Measurements from ENCODE around the gene GTPBP10. TPM values are rescaled to one million over a fixed set of nuclear protein-coding genes. Genes with fewer than 3 reads are reported as not detected.

The GTPBP10 gene
- total RNA-seq, 6 experiments from 2014 or later: 19.9 to 27.2 (median 23.3) TPM

DNA sequence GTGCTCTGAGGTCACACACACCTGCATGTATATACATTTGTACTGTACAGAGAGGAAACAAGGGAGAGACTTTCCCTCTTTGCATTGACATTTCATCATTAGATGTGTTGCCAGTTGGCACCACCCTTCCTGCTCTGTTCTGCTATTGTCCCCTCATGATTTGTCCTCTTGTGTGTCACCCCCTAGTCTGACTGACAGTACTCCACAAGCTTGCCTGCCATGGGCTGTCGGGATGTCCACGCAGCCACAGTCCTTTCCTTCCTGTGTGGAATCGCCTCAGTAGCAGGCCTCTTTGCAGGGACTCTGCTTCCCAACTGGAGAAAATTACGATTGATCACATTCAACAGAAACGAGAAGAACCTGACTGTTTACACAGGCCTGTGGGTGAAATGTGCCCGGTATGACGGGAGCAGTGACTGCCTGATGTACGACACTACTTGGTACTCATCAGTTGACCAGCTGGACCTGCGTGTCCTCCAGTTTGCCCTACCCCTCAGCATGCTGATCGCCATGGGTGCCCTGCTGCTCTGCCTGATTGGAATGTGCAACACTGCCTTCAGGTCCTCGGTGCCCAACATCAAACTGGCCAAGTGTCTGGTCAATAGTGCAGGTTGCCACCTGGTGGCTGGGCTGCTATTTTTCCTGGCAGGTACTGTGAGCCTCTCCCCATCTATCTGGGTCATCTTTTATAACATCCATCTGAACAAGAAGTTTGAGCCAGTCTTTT is 66.1 kb downstream of the GTPBP10 start:
- Mint-ChIP-seq H3K27me3 (ENCODE audit: insufficient read depth) (no peaks in the 10 kb centered on the region; the same call in 1 of the 2 replicates), H3K36me3 (ENCODE audit: low read depth) (peaks cover 33% of the 10 kb centered on the region), H3K4me1 (ENCODE audit: low read depth) (peaks cover 32% of the 10 kb centered on the region), H3K9me3 (no peaks in the 10 kb centered on the region), H3K27ac (peak overlapping the region; percentile 79; the same call in 1 of the 2 replicates), H3K4me3 (no peak overlapping the region; the same call in 1 of the 2 replicates)
- peak; percentile 6 for DNase-seq
- TF ChIP-seq CTCF (IDR thresholded peaks at IDR 0.05): peak; percentile 70

- Mint-ChIP-seq H3K4me1 (ENCODE audit: low read depth) (peaks cover 32% of the 10 kb centered on the region), H3K27me3 (ENCODE audit: insufficient read depth) (no peaks in the 10 kb centered on the region; the same call in 1 of the 2 replicates), H3K4me3 (no peak overlapping the region), H3K27ac (no peak overlapping the region; the same call in 1 of the 2 replicates), H3K9me3 (no peaks in the 10 kb centered on the region), H3K36me3 (ENCODE audit: low read depth) (peaks cover 33% of the 10 kb centered on the region)
- TF ChIP-seq CTCF (IDR thresholded peaks at IDR 0.05): 0 out of 2 replicates have a peak, but pooled peaks have one; percentile 32
- DNase-seq: no peak
Observed at GRCh38 chr7:90413185-90413528, 66.6 kb downstream of the GTPBP10 start.

DNA sequence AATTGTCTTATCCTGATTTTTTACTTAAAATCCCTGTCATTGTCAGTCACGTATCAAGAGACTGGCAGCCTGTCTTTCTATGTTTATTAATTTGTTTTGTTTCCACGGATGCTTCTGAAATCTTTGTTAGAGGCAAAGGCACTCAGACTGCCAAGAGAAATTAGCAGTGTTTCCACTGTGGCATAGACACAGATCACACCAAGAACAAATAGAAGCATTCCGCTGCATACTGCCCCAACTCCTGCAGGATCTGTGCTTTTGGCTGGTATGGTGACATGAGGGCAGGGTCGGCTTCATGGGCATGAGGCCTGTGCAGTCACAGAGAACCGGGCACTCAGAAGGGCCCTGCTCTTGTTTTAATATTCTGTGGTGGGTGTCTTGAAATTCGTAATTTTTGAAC is 75.1 kb downstream of the GTPBP10 start:
- DNase-seq: no peak
- Mint-ChIP-seq H3K4me3 (no peak overlapping the region), H3K27me3 (ENCODE audit: insufficient read depth) (no peaks in the 10 kb centered on the region; the same call in 1 of the 2 replicates), H3K9me3 (no peaks in the 10 kb centered on the region; the same call in 1 of the 2 replicates), H3K27ac (no peak overlapping the region), H3K4me1 (ENCODE audit: low read depth) (peaks cover 15% of the 10 kb centered on the region), H3K36me3 (ENCODE audit: low read depth) (no peaks in the 10 kb centered on the region)
- TF ChIP-seq CTCF (IDR thresholded peaks at IDR 0.05): no peak

DNA sequence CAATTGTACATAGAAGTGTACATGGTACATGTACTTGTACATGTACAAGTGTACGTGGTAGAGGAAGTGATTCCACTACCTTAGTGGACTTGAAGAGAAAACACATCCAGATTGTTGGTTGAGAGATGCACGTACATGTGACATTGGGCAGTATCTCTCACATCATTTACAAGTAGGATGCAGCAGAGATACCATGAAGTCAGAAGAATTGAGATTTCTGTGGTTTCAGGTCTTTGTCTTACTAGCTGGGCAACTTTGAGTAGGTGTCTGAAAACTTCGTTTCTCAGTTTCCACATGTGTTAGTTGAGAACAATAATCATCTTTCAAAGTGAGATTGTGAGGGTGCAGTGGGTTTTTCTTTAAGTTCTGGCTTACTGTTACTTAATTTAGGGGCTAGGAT is 78.2 kb downstream of the GTPBP10 start:
- no peak for DNase-seq
- peaks cover 15% of the 10 kb centered on the region for H3K4me1 Mint-ChIP-seq (ENCODE audit: low read depth)
- no peaks in the 10 kb centered on the region; the same call in 1 of the 2 replicates for H3K9me3 Mint-ChIP-seq
- no peaks in the 10 kb centered on the region for H3K36me3 Mint-ChIP-seq (ENCODE audit: low read depth)
- no peaks in the 10 kb centered on the region for H3K27me3 Mint-ChIP-seq (ENCODE audit: insufficient read depth)
- TF ChIP-seq CTCF (IDR thresholded peaks at IDR 0.05): no peak
- no peak overlapping the region for H3K4me3 Mint-ChIP-seq
- H3K27ac Mint-ChIP-seq: no peak overlapping the region

GRCh38 chr7:90425376-90425775 is 78.9 kb downstream of the GTPBP10 start:
- Mint-ChIP-seq H3K9me3 (no peaks in the 10 kb centered on the region; the same call in 1 of the 2 replicates), H3K36me3 (ENCODE audit: low read depth) (no peaks in the 10 kb centered on the region), H3K27ac (no peak overlapping the region), H3K4me3 (no peak overlapping the region), H3K4me1 (ENCODE audit: low read depth) (peaks cover 15% of the 10 kb centered on the region), H3K27me3 (ENCODE audit: insufficient read depth) (no peaks in the 10 kb centered on the region)
- DNase-seq: no peak
- TF ChIP-seq CTCF (IDR thresholded peaks at IDR 0.05): no peak

All from HFFc6 (cell line).